ENCODE measurements around the gene KLHL26.

- TF ChIP-seq POLR2A (IDR thresholded peaks at IDR 0.05; ENCODE audit: low read length) (no peak), GATA1 (IDR thresholded peaks at IDR 0.05; ENCODE audit: low read depth, low read length) (no peak)
Observed at GRCh38 chr19:18715416-18715815, 78.6 kb downstream of the KLHL26 start.

All from erythroblast (primary cell).